IPS-15b (cell line): ENCODE data around the gene KANK3.

Experiments
- H3K27me3 ChIP-seq: one replicate; pipeline ENCODE4 v1.6.1; 2013; ENCODE audit warnings: low read length; ENCODE audit not compliant: control insufficient read depth, insufficient read depth
- H3K36me3 ChIP-seq: one replicate; pipeline ENCODE4 v1.6.1; 2013; ENCODE audit warnings: low read length; ENCODE audit not compliant: control insufficient read depth, insufficient read depth
- H3K4me1 ChIP-seq: one replicate; pipeline ENCODE4 v1.6.1; 2013; ENCODE audit warnings: mild to moderate bottlenecking, low read length; ENCODE audit not compliant: control insufficient read depth, insufficient read depth
- H3K4me3 ChIP-seq: one replicate; pipeline ENCODE4 v1.5.1; 2013; ENCODE audit warnings: low read depth, low read length
- H3K9ac ChIP-seq: one replicate; pipeline ENCODE4 v1.6.1; 2013; ENCODE audit warnings: low read depth, mild to moderate bottlenecking, low read length
- H3K9me3 ChIP-seq: one replicate; pipeline ENCODE4 v1.6.1; 2013; ENCODE audit warnings: mild to moderate bottlenecking, low read length; ENCODE audit not compliant: control insufficient read depth, insufficient read depth

The KANK3 gene

GRCh38 chr19:8333767-8334457, 9.2 kb downstream of the KANK3 start:
- no peaks in the 10 kb centered on the region for H3K9me3 ChIP-seq
- H3K9ac ChIP-seq, result no peak overlapping the region
- H3K36me3 ChIP-seq, result no peaks in the 10 kb centered on the region
- H3K4me1 ChIP-seq, result no peaks in the 10 kb centered on the region
- H3K27me3 ChIP-seq, result peaks cover 37% of the 10 kb centered on the region
- H3K4me3 ChIP-seq, result peak overlapping the region; percentile 57

GRCh38 chr19:8332976-8333766, 9.9 kb downstream of the KANK3 start:
- no peaks in the 10 kb centered on the region for H3K36me3 ChIP-seq
- no peak overlapping the region for H3K9ac ChIP-seq
- H3K9me3 ChIP-seq, result no peaks in the 10 kb centered on the region
- peak overlapping the region; percentile 57 for H3K4me3 ChIP-seq
- peaks cover 37% of the 10 kb centered on the region for H3K27me3 ChIP-seq
- H3K4me1 ChIP-seq, result no peaks in the 10 kb centered on the region

- Histone ChIP-seq H3K9me3 (no peaks in the 10 kb centered on the region), H3K4me1 (no peaks in the 10 kb centered on the region), H3K27me3 (peaks cover 33% of the 10 kb centered on the region), H3K9ac (no peak overlapping the region), H3K4me3 (no peak overlapping the region), H3K36me3 (no peaks in the 10 kb centered on the region)
Observed at GRCh38 chr19:8331263-8331845, 11.7 kb downstream of the KANK3 start.

- H3K9ac ChIP-seq, result no peak overlapping the region
Observed at GRCh38 chr19:8329996-8330395, 13.1 kb downstream of the KANK3 start.

GRCh38 chr19:8325454-8325853, 17.6 kb downstream of the KANK3 start:
- no peak overlapping the region for H3K9ac ChIP-seq
- no peaks in the 10 kb centered on the region for H3K27me3 ChIP-seq
- H3K9me3 ChIP-seq, result no peaks in the 10 kb centered on the region
- peaks cover 8% of the 10 kb centered on the region for H3K4me1 ChIP-seq
- H3K4me3 ChIP-seq, result no peak overlapping the region
- peaks cover 23% of the 10 kb centered on the region for H3K36me3 ChIP-seq

More at GRCh38 chr19:8329996-8330395, 13.1 kb downstream of the KANK3 start:
- Histone ChIP-seq H3K4me3 (no peak overlapping the region), H3K27me3 (peaks cover 29% of the 10 kb centered on the region), H3K4me1 (no peaks in the 10 kb centered on the region), H3K9me3 (no peaks in the 10 kb centered on the region), H3K36me3 (no peaks in the 10 kb centered on the region)

- no peaks in the 10 kb centered on the region for H3K9me3 ChIP-seq
Observed at GRCh38 chr19:8324186-8325050, 18.6 kb downstream of the KANK3 start.

GRCh38 chr19:8323781-8324185, 19.3 kb downstream of the KANK3 start:
- Histone ChIP-seq H3K36me3 (peaks cover 23% of the 10 kb centered on the region), H3K9me3 (no peaks in the 10 kb centered on the region), H3K4me1 (peaks cover 8% of the 10 kb centered on the region), H3K9ac (no peak overlapping the region), H3K27me3 (no peaks in the 10 kb centered on the region), H3K4me3 (no peak overlapping the region)

More at GRCh38 chr19:8324186-8325050, 18.6 kb downstream of the KANK3 start:
- H3K27me3 ChIP-seq, result no peaks in the 10 kb centered on the region
- peaks cover 8% of the 10 kb centered on the region for H3K4me1 ChIP-seq
- peaks cover 23% of the 10 kb centered on the region for H3K36me3 ChIP-seq
- no peak overlapping the region for H3K9ac ChIP-seq
- H3K4me3 ChIP-seq, result no peak overlapping the region

GRCh38 chr19:8322638-8322997, 20.4 kb downstream of the KANK3 start:
- Histone ChIP-seq H3K9me3 (no peaks in the 10 kb centered on the region), H3K36me3 (peaks cover 23% of the 10 kb centered on the region), H3K4me3 (peak overlapping the region; percentile 99), H3K4me1 (peaks cover 8% of the 10 kb centered on the region), H3K9ac (peak overlapping the region; percentile 99), H3K27me3 (no peaks in the 10 kb centered on the region)

- Histone ChIP-seq H3K9ac (peak overlapping the region; percentile 99), H3K9me3 (no peaks in the 10 kb centered on the region), H3K4me1 (peaks cover 8% of the 10 kb centered on the region), H3K4me3 (peak overlapping the region; percentile 99), H3K36me3 (peaks cover 23% of the 10 kb centered on the region), H3K27me3 (no peaks in the 10 kb centered on the region)
Observed at GRCh38 chr19:8321986-8322637, 20.9 kb downstream of the KANK3 start.

- Histone ChIP-seq H3K4me1 (peaks cover 8% of the 10 kb centered on the region), H3K9me3 (no peaks in the 10 kb centered on the region), H3K9ac (peak within 1 kb of the TSS; percentile 99), H3K27me3 (no peaks in the 10 kb centered on the region), H3K36me3 (peaks cover 25% of the 10 kb centered on the region), H3K4me3 (peak within 1 kb of the TSS; percentile 99)
Observed at GRCh38 chr19:8321067-8321985, 21.7 kb downstream of the KANK3 start, which contains the start of the genes NDUFA7 and RPS28. TSS of gene NDUFA7 (minus strand) at chr19:8321375. CDS start at chr19:8321358, 17 bp downstream. TSS of gene RPS28 (plus strand) at chr19:8321496. CDS start at chr19:8321531, 35 bp downstream.
